HCEC 1CT (cell line): ENCODE data around the gene FOXD1.
"Not testable (repeated sequence)": the region's sequence is repeated elsewhere in the genome, so short reads cannot be mapped to it uniquely, and the experiment has no call there.

Experiments used
- DNase-seq: peaks from one replicate; pipeline ENCODE4 v3.0.0-alpha.2; 2017

The FOXD1 gene

GRCh38 chr5:73460133-73460532, 11.6 kb upstream of the FOXD1 start:
- DNase-seq, result no peak

DNA sequence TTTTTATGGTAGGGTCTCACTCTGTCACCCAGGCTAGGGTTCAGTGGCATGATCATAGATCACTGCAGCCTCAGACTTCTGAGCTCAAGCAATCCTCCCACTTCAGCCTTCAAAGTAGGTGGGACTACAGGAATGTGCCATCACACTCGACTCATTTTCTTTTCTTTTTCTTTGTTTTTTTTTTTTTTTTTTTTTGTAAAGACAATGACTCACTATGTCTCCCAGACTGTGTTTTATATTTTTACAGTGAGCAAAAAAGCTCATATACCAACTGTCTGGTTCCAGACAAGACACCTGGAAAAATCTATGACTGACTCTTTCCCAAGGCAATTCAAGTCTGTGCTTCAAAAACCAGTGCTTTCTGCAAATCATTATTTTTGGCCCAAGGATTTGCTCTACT, 10.8 kb upstream of the FOXD1 start:
- no peak for DNase-seq

DNA sequence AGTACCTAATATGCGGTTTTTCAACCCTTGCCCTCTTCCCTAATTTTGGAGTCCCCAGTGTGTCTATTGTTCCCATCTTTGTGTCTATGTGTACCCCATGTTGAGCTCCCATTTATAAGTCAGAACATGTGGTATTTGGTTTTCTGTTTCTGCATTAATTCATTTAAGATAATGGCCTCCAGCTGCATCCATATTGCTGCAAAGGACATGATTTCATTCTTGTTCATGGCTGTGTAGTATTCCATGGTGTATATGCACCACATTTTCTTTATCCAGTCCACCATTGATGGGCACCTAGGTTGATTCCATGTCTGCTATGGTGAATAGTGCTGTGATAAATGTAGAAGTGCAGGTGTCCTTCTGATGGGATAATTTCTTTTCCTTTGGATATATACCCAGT, 7.9 kb upstream of the FOXD1 start:
- not testable (repeated sequence) for DNase-seq

- DNase-seq, result peak; percentile 59
These were observed 5.9 kb upstream of the FOXD1 start for GRCh38 chr5:73454379-73455036.

DNA sequence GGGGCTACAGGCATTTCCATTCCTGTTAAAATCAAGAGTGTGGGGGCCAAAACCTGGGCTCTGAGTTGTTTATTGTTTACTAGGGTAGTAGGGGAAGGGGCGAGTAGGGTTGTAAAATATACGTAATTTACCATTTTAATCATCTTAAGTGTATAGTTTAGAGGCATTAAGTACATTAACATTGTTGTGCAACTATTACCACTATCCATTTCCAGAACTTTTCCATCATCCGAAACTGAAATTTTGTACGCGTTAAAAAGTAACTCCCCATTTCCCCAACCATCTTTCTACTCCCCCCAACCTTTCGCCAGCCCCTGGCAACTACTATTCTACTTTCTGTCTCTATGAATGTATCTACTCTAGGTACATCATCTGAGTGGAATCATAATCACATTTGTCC, 3.6 kb upstream of the FOXD1 start:
- no peak for DNase-seq

- peak; percentile 57 for DNase-seq
These were observed 2.9 kb upstream of the FOXD1 start for GRCh38 chr5:73451224-73452130.

GRCh38 chr5:73450672-73451223, 2.2 kb upstream of the FOXD1 start:
- no peak for DNase-seq

- no peak for DNase-seq
These were observed 1.6 kb upstream of the FOXD1 start for GRCh38 chr5:73450137-73450536.

GRCh38 chr5:73447530-73448462, 781 bp downstream of the FOXD1 start:
- peak; percentile 56 for DNase-seq

GRCh38 chr5:73446631-73447529, 1.7 kb downstream of the FOXD1 start:
- peak; percentile 14 for DNase-seq

DNA sequence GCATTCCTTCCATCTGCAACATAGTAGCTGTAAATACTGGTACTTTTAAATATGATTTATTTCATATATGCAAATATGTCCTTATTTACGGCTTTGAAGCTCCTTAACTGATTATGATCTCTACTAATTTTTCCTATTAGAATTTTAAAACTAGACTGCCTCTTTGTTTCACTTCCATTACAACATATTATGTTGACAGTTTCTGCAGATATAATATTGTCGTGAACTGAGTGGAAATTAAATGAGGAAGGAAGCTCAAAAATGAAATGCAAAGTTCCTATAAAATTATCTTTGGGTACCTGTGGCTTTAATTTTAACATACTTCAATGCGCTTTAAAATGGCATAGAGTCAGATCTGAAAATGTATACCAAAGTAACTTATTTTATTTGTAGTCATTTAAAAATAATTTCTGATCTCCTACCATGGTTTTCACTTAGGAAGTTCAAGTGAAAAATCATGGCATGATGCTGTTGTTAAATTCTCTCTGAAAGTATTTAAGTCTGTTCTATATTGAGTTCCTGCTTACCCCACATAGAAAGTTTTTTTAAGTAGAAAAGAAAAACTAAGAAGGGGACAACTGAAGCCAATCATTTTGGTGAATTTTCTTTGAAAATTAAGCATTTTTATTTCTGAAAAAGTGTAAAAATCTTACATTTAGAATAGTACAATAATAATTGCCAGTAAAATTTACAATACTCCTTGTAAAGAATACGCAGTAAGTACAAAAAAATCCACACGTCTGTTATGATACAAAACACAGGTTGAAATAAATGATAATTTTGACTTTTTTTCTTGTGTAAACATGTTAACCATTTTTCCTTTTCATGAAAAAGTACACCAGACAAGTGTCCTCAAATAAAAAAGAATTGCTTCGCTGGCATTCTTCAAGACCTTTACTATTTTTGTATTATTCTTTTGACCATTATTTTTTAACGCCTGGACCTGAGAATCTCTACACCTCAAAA, 2.6 kb downstream of the FOXD1 start:
- no peak for DNase-seq

- DNase-seq, result no peak
These were observed 3.8 kb downstream of the FOXD1 start for GRCh38 chr5:73444499-73445438.

GRCh38 chr5:73443829-73444498, 4.6 kb downstream of the FOXD1 start:
- DNase-seq, result no peak

DNA sequence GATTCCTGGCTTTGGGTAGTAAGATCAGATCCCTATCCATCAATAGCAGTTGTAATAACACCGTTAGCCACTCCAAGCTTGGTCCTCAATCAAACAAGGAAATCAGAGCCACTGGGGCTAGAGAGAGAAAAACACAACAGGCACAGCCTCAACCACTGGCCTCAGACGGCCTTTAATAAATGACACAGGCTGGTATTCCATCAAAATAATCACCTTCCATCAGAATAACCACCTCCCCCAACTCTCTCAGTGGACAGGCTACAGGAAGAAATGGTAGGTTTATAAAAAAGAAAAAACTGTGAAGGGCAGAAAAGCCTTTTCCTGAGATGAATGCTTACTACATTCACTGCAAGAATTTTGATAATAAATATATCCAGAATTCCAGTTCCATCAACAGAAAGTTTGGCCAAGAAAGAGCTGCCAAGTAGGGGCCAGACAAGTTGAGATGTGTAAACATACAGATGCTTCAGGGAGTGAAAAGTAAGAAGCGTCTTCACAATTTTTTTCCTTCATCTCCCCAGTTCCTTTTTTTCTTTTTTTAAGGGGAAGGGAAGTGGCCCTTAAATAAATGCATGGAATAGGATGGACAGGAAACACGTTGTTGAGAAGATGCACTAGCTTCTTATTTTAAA, 5.5 kb downstream of the FOXD1 start:
- no peak for DNase-seq

GRCh38 chr5:73442231-73442811, 6.3 kb downstream of the FOXD1 start:
- DNase-seq, result no peak

DNA sequence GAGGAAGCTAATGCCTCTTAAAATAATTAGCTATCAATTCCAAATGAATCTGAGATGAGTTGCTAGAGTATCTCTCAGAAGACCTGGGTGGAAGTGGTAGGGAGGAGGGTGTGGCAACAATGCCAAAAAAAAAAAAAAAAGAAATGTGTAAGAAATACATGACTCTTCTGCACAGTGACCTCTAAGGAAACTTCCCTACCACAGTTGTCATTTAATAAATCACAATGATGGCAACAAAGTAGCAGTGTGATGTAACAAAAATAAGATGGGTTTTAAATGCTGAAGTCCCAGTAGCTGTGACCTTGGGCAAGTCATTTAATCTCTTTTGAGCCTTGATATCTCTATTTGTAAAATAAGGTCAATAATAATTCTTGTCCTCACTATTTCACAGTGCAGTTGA, 7.2 kb downstream of the FOXD1 start:
- no peak for DNase-seq

DNA sequence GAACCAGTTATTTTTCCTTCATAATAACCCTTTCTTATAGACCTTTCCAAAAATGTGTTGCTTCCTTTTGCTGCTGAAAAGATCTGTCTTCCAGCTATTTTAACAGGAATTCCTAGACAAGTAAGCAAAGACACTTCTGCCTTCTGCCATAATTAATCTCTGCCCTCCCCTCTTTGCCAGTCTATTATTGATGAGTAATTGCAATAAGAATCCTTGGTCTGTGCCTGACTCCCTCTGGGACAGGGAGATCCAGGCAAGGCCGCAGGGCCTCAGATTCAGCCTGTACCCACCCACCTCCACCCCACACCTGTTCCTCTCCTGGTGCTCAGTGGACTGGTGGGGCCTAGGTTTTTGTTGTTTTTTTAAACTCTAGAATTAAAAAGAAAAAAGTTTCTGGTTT, 8.3 kb downstream of the FOXD1 start:
- no peak for DNase-seq
